Central memory CD4-positive, alpha-beta T cell (primary cell): ENCODE data around the gene FAM83E.
A peak's percentile ranks its signal among the peaks of the same experiment; 100 is the strongest.

ENCODE experiments used
- DNase-seq: peaks from one replicate; pipeline ENCODE4 v3.0.0; 2022

Gene FAM83E

DNA sequence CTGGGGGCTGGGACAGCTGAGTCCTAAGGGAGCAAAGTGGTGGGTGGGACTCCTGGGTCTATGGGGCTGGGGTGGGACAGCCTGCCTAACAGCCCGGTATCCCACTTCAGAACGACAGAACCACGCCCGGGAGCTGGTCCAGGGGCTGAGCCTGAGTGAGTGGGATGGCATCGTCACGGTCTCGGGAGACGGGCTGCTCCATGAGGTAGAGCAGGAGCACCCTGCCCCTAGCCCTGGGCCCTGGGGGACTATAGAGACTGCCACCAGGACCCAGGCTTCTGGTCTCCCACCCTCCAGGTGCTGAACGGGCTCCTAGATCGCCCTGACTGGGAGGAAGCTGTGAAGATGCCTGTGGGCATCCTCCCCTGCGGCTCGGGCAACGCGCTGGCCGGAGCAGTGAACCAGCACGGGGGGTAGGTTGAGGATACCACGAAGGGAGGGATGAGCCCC is 13.0 kb upstream of the FAM83E start:
- no peak for DNase-seq

DNA sequence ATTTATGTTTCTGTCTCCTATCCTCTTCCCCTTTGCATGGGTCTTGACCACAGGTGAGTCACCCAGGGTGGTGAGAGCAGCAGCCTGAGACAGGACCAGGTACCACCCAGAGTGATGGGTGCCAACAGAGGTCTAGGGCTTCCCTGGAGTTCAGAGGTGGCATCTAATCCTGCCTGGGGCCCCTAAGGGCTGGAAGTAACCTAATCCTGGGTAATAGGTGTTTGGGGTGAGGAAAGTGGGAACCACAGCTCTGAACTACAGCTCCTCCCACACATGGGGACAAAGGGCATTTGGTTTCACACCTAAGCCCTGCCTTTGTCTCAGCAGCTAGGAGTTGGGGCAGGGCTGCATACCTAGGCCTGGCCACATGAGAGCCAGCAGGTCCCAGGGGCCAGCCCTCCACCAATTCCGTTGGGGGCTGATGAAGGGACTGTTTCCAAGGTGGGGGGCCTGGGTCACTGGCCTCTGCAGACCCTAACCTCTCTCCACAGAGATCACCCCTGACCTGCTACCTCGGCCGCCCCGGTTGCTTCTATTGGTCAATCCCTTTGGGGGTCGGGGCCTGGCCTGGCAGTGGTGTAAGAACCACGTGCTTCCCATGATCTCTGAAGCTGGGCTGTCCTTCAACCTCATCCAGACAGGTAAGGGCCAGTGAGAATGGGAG is 12.5 kb upstream of the FAM83E start:
- no peak for DNase-seq

DNA sequence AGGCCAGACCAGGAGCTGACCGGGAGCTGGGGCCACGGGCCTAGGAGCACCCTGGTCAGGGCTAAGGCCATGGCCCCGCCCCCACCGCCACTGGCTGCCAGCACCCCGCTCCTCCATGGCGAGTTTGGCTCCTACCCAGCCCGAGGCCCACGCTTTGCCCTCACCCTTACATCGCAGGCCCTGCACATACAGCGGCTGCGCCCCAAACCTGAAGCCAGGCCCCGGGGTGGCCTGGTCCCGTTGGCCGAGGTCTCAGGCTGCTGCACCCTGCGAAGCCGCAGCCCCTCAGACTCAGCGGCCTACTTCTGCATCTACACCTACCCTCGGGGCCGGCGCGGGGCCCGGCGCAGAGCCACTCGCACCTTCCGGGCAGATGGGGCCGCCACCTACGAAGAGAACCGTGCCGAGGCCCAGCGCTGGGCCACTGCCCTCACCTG is 11.0 kb upstream of the FAM83E start:
- DNase-seq = no peak

DNA sequence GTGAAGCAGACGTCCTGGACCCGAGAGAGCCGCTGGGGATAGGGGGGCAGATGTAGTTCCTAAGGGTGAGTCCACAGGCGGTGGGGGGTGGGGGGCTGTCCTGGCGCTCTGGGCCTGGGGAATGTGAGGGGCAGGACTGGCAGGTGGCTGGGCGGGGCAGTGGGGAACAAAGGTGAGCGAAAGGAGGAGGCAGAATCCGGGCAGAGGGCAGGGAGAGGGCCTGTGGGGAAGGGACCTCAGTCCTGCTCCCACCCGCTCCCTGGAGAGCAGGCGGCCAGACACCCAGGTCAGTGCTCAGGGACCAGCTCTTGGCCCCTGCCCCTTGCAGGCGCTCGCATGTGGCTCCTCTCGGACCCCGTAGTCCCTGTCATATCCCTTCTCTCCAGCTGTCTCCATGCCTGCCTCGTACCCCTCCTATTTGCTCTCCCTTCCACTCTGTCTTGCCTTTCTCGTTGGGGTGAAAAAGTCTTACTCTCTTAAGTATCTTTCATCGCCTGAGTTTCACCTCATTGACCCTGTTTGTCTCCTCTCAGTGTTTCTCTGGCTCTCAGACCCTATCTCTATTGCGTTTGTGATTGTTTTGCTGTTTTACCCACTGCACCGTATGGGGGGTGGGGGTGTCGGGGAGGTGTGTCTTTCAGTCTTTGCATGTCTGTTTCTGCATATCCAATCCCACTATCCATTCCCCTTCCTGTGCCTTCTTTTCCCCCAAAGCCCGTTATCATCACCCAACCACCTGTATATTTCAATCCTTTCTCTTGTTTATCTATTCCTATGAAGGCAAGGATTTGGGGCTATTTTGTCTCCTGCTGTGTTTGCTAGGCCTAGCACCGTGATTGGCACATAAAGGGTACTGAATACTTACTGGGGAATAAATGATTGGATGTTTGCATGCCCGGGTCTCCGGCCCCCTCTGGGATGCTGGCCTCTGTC is 10.2 kb upstream of the FAM83E start:
- DNase-seq = no peak

DNA sequence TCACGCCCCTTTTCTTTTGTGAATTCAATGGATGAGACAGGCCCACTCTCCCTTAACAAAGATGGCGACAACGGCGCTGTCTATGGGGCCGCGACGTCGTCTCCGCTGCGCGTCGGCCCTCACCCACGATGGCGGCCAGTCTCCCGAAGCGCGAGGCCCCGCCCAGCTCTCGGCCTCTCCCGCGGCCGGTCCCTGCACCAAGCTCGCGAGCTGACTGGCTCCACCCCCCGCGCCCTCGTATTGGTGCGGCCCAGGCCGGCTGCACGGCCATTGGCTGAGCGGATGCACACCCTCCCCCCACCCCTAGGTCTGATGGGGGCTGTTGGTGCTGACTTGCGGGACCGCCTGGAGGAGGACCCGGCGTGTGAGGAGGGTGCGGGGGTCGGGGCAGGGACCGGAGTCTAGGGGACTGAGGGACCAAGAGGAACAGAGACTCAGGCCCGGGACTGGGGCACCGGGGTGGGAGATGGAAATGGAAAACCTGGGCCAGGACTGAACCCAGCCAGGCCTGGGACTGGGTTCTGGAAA is 9.3 kb upstream of the FAM83E start:
- peak; percentile 89 for DNase-seq

DNA sequence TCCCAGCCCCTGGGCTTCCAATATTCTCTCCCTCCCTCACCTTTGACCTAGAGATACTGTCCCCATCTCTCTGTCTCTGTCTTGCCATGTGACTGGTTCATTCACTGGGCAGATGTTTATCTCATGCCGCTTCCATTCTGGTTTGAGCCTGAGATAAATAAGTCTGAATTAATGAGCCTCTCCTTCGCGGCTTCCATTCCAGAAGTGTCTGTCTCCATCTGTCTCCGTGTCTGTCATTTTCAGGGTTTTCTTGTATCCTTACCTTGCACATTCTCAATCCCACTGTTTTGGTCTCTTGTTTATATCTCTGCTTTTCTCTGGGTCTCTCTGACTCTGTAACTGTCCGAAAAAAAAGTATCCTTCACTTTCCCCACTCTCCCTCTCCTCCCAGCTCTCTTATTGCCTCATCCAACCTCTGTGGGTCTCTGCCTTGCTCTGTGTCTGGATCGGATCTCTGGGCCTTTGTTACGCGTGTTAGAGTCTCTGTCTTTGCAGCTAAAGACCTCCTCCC is 8.7 kb upstream of the FAM83E start:
- no peak for DNase-seq

DNA sequence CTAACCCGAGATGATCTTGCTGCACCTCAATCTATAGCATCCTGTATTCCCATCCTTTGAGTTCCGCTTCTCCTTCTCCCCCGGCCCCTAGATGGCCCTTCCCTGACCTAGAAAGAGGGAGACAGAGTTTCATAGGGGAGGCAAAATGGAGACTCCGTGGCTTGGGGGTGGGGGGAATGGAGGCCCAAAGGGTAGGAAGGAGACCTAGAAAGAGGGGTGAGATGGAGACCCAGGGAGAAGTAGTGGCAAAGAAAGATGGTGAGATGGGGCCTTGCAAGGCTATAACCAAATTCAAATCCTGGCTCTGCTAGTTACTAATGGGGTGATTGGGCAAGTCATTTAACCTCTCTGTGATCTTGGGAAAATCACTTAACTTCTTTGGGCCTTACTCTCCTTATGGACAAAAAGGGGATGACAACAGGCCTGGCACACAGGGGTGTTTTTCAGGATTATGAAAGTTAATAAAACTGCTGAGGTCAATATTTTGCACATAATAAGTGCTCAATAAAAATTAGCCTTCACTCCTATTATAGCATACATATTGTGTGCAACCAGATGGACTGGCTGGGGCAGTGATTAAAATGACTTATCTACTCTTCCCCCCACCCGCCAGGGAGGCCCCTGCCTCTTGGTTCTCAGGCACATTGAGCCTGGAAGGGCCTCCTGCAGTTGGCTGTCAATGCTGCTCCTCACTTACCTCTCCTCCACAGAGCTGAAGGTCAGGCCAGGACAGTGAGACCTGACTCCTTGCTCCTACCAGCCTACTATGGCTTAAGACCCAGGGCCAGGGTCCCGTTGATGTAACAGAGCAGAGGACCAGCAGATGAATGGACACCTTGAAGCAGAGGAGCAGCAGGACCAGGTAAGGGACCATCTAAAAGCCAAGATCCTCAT is 5.1 kb upstream of the FAM83E start:
- DNase-seq = no peak

DNA sequence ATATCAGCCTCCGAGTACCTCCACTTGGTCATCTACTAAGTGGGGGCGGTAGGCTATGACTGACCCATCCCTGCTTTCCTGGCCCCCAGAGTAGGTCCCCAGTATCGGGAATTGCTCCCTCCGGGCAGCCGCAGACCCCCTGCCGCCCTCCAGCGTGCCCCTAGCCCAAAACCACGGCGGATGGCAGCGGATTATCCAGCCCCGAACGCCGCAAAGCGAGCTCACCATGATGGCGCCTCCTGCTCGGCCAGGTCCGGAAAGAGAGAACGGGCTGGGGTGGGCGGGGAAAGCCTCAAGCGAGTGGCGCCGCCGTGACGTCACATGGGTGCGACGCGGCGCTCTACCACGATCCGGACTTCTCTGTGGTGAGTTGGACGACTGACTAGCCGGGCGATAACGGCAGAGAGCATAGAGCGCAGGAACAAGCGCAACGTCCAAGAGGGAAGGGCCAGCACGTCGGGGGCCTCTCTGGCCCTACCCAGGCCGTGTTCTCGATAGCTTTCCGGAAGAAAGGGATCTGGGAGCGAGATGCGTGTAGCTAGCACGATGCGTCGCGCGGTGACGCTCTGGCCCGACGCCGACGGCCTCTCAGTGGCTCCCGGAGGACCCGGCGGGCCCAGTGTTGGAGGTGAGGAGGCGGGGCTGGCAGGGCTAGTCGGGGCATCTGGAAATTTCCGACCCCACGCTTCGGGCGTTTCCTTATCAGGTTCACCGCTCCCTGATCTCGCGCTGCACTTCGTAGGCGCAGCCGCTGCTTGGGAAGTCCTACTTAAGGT is 4.2 kb upstream of the FAM83E start, which contains the start of the genes RPL18 and SPHK2:
TSS of gene RPL18 (minus strand) at position 263 of the 776 bp plus-strand sequence. CDS start at position 228, 35 bp downstream.
TSS of gene SPHK2 (plus strand) at position 591 of the 776 bp plus-strand sequence. CDS start 1,009 bp downstream, outside the sequence.
- peak; percentile 95 for DNase-seq

DNA sequence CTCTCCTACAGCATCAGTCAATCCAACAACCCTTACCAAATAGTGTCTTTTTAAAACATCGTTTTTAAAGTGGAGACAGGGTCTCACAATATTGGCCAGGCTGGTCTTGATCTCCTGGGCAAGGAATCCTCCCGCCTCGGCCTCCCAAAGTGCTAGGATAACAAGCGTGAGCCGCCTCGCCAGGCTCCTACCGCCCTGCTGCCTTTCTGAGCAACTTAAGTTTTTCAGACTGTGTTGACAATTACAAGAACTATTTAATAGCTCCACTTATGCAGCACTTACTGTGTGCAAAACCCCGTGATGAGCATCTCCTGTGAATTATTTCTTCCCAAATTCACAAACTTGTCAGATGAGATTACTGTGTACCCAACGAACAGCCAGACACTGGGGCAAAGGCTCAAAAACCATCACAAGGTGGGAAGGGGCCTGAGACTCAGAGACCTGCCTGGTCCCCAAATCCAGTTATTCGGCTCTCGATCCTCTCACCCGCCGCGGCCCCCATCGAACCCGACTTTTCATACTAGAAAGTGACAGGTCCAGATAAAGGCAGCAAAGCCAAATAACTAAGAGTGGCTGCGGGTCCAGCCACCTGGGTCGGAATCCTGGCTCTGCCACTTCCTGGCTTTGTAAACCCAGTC is 3.5 kb upstream of the FAM83E start:
- no peak for DNase-seq

DNA sequence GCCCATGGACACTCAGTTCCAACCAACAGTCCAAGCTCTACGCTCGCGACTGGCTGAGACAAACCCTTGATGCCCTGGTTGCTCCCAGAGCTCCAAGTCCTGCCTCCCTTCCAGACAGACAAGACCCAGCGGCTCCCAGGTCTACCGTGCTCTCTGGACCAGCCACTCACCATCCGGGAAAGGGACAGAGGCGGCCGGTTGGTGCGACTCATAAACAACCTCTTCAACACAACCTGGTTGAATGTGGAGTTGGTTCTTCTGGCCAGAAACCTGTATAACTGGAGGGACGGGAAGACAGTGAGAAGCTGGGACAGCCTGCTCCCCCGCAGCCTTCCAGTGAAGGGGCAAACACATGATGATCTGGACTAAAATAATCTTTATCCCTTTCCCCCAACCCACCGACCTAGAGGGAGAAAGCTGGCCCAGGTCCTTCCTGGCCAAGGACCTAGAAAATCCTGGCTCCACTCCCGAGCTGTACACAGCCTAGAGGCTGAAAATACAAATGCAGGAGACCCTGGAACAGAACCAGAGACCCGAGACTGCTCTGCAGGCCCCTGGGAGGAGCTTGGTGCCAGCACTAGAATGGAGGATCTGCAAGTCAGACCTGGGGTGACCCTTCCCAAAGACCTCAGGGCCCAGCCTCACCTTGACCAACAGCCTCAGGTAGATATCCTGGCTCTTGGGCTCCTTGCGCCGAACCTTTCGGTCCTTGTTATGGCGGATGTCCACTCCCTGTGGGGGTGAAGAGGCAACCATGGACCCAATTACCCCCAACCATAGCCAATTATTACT is 2.5 kb upstream of the FAM83E start:
- no peak for DNase-seq

DNA sequence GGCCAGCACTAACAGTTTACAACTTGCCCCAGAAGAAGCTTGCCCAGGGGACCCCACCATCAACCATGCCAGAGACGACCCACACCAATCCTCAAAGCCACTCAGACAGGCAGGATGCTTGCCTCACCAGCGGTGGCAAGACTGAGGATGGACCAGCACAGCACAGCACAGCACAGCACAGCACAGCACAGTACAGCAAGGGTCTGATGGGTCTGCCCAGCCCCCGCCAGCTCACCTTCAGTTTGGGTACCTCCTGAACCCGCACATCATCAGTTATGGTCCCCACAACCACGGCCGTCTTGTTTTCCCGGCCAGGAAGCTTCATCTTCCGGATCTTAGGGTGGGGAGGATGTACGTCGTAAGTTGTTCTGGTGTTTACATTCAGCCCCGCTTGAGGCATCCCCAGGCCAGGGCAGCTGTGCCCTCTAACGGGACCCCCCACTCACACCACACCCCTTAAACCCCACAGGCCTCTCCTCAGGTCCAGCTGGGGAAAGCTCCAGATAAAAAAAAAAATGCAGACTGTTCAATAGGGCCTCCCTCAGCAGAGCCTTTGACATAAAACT is 1.7 kb upstream of the FAM83E start:
- no peak for DNase-seq

DNA sequence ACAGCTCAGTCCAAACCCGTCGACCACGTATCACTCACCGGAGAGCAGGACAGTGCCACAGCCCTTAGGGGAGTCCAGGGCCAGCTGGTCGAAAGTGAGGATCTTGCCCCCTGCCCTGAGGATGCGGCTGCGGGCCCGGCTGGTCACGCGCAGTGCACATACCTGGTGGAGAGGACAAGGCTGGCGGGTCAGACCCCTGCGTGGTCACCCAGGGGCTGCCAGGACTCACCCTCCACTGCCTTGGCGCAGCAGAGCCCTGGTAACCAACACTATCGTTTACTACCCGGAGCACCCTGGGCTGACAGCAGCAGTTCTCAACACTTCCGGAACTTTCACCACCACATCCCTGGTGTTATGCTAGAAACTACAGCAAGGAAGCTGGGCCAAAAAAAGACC is 1.2 kb upstream of the FAM83E start:
- no peak for DNase-seq

DNA sequence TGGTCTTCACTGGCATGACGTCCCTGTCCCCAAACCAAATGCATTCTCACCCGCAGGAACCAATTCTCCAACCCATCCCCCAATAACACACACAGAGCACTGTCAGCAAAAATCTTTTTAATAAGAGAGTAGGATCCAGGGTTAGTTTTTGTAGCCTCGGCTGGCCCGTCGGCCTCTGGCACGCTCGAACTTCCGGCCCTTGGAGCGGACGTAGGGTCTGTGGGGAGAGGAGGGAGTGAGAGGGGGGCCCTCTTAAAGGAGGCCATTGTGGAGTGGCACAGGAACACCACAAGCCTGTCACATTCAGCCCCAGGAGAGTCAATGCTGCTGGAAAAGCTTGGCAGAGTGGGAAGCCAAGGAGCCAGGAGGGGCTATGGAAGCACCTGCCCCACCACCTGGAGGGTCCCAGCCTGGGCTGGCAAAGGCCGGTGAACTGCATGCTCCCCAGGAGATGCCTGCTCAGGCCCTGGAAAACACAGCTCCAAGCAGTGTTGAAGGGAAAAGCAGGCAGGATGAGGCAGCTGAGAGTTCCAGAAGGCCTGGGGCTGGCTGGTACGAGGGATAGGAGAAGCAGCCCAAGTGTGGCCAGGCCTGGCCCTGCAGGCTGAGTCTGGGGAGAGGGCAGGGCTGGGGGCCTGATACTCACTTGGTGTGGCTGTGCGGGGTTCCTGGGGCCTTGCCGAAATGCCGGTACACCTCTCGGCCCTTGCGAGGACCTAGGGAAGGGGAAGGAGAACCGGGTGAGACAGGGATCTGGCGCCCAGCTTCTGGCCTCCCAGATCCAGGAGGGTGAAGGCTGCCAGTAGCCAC is 560 bp upstream of the FAM83E start:
- DNase-seq = no peak

DNA sequence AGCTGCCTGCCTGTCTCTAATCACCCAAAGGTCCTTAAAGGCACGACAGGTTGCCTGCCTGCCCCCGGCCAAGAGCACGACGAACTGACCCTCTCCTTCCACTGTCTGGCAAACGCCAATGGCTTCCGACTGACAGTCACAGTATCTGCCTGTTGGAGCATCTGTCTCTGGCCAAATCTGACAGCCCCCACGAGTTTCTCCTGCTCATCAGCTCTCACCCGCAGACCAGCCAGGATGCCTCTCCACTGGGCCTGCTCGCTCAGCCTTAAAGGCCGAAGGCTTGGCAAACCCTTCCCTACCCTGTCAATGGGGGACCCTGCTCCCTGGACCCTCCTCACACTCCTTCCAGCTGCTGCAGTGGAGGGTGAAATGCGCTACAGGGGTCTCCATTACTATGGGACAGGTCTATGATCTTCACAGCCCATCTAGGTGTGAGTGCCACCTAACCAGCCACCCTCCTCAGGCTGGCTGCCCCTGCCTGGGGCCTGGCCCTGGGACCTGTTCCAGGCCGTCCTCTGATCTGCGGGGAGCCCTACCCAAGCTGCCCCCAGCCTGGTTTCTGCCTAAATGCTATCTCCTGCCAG is 932 bp downstream of the FAM83E start:
- DNase-seq = no peak

DNA sequence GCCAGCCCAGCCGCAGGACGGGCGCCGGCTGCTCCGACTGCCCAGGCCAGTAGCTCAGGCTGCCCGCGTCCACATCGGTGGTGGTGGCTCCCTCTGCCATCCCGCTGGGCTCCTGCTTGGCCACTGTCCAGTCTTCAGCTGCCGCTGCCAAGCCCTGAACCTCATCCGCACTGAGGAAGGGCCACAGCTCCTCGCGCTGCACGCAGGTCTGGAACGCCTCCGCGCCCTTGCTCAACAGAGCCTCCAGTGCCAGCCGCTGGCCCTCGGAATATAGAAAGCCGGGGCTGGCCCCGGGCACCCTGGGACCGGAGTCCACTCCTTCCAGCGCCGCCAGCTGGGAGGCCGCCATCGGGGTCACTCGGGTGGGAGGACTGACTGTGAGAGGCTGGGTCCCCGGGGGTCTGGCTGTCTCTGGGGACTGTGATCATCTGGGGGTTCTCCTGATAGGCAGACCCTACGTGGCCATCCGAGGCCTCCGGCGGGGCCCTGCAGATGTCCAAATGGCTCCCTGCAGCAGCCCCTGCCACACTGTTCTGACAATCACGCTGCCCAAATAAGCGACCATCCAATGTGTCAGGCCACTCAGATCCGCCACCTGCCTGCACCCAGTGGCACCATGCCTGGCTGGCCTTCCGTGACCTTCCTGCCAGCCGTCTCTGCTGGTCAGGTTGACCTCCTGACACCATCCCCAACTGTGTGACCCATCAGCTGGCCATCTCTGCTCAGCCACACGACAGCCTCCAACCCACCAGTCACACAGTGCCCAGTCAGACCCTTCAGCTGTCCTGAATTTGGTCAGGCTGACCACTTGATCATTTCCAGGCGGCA is 1.6 kb downstream of the FAM83E start:
- DNase-seq = no peak

DNA sequence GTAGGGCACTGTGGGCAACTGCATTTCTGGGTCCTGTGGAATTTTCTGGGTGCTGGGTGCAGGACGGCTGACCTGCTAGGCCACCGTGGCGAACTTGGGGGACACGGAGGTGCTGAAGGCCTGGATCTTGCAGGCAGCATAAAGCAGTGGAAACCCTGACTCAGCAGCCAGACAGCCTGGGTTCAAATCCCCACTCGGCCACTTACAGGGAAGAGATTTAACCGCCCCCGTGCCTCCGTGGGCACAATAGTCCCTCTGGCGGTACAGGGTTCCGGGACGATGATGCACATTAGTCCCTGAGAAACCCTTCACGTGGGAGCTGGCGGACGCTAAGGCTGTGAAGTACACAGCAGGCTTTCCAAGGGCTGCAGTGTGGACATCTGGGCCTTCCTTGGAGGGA is 3.0 kb downstream of the FAM83E start:
- no peak for DNase-seq

DNA sequence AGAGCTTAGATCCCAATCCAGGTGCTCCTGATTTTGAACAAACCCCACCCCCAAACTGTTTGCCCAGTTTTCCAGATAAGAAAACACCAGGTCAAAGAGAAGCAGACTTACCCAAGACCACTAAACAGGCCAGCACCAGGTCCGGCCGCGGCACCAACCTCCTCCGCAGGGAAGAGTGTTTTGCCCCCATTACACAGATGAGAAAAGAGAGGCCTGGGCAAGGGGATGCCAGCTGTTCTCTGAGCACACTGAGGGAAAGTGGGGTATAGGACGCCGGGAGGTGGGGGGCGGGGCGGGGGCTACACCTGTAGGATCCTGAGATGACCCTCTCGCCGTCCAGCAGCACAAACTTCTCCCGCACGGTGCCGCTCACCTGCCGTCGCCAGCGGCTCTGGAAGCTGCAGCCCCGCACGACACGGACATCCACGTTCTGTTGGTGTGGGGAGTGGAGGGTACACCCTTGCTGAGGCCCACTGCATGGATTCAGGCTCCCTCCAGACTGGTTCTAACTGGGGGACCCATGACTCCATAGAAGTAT is 5.2 kb downstream of the FAM83E start:
- DNase-seq = no peak
